Stomach smooth muscle (tissue), 2 donors: Measurements from ENCODE around the gene RALY.

Experiments used
- H3K27ac ChIP-seq: one replicate; pipeline ENCODE4 v1.7.0; 2013; ENCODE audit warnings: mild to moderate bottlenecking, low read length, inconsistent platforms
- H3K27me3 ChIP-seq, 2 donors: one replicate each; pipeline ENCODE4 v1.7.0; 2013; ENCODE audit warnings: low read length in 2 of 2; ENCODE audit not compliant: insufficient read depth in 2 of 2, control insufficient read depth in 1 of 2
- H3K36me3 ChIP-seq, 2 donors: one replicate each; pipeline ENCODE4 v1.7.0; 2013; ENCODE audit warnings: low read length in 2 of 2; ENCODE audit not compliant: control insufficient read depth in 2 of 2, insufficient read depth in 2 of 2
- H3K4me1 ChIP-seq: one replicate; pipeline ENCODE4 v1.7.0; 2013; ENCODE audit warnings: low read length; ENCODE audit not compliant: control insufficient read depth, insufficient read depth
- H3K4me3 ChIP-seq, 2 donors: one replicate each; pipeline ENCODE4 v1.7.0; 2013; ENCODE audit warnings: low read length in 2 of 2
- H3K9ac ChIP-seq, 2 donors: one replicate each; pipeline ENCODE4 v1.7.0; 2013; ENCODE audit warnings: low read length in 2 of 2, mild to moderate bottlenecking in 1 of 2
- H3K9me3 ChIP-seq, 2 donors: one replicate each; pipeline ENCODE4 v1.7.0; 2013; ENCODE audit warnings: low read length in 2 of 2; ENCODE audit not compliant: control insufficient read depth in 2 of 2
- donor health status: healthy.
- donor health status: Pancreatic carcinoma.

Gene RALY

DNA sequence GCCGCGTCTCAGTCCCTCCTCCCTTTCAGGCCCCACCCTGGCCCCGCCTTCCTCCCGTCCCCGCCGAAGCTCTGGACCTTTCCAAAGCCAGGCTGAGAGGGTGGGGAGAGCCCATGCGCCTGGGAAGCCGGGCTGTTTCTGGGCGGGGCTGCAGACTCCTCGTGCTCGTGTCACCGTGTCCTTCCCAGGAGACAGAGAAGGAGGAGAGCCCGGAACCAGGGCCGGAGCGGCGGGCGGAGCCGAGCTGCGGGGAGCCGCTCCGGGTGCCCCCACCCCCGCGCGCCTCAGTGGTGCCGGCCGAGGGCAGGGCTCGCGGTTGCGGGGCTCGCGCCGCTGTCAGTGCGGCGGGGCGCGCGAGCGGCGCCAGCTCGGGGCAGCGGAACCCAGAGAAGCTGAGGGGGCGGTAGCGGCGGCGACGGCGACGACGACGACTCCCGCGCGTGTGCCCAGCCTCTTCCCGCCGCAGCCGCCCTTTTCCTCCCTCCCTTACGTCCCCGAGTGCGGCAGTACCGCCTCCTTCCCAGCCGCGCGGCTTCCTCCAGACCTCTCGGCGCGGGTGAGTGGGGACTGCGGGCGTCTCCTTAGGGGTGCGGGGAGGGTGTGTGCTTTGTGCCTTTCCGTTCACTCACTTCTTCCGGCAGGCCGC, at the start of gene RALY:
Gene RALY (plus strand): TSS at position 336 of the 646 bp plus-strand sequence. CDS start 78,164 bp downstream, outside the sequence.
- Histone ChIP-seq H3K4me1 (peaks cover 49% of the 10 kb centered on the region), H3K9me3 (no peaks in the 10 kb centered on the region), H3K4me3 (peak within 1 kb of the TSS; percentile 91 to 92), H3K36me3 (no peaks in the 10 kb centered on the region), H3K27ac (peak within 1 kb of the TSS; percentile 91), H3K27me3 (no peaks in the 10 kb centered on the region), H3K9ac (peak within 1 kb of the TSS; percentile 78 to 91)

DNA sequence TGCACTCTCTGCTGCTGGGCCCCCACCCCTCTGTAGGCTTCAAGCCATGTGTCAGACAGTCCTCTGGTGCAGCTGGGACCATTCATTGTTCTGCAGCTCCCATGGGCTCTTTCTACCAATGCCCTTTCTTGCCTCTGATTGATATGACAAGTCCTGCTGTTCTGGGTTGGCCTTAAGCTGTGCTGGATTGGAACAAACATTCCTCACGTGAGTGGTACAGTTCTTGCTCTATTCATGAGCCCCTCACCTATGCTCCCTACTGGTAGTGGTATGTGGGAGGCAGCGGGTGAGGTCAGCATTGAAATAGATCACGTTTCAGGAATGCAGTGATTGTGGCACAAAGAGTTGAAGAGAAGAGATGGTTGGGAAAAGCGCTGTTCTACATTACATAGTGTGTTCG, 48.8 kb upstream of the RALY start:
- H3K9ac ChIP-seq = no peak overlapping the region

DNA sequence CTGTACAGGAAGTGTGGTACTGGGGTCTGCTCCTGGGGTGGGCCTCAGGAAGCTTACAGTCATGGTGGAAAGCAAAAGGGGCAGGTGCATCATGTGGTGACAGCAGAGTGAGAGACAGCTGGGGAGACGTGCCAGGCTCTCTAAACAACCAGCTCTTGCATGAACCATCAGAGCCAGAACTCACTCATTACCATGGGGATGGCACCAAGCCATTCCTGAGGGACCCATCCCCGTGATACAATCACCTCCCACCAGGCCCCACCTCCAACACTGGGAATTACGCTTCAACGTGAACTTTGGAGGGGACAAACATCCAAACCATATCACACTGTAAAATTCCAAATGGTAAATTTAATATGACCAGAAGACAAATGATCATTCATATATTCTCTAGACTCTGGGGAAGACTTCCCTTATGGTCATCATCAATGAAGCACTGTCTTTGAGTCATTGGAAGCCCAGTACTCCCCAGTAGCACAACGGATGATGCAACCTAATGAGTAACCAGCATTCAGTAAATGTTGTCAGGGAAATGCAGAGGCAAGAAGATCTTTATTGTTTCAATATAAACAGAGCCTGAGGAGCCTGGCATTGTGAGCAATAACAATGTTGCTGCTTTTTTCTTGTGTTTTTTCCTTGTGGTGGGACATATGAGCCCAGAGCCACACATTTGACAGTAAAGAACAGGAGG, 48.2 kb upstream of the RALY start:
- Histone ChIP-seq H3K9ac (no peak overlapping the region), H3K9me3 (peaks cover 17 to 19% of the 10 kb centered on the region in 2 donors), H3K36me3 (no peaks in the 10 kb centered on the region), H3K27ac (no peak overlapping the region), H3K4me3 (no peak overlapping the region), H3K4me1 (no peaks in the 10 kb centered on the region), H3K27me3 (no peaks in the 10 kb centered on the region)

More for the DNA sequence above, 48.8 kb upstream of the RALY start:
- Histone ChIP-seq H3K27me3 (no peaks in the 10 kb centered on the region), H3K9me3 (peaks cover 17 to 19% of the 10 kb centered on the region in 2 donors), H3K27ac (no peak overlapping the region), H3K4me3 (no peak overlapping the region), H3K36me3 (no peaks in the 10 kb centered on the region), H3K4me1 (no peaks in the 10 kb centered on the region)

DNA sequence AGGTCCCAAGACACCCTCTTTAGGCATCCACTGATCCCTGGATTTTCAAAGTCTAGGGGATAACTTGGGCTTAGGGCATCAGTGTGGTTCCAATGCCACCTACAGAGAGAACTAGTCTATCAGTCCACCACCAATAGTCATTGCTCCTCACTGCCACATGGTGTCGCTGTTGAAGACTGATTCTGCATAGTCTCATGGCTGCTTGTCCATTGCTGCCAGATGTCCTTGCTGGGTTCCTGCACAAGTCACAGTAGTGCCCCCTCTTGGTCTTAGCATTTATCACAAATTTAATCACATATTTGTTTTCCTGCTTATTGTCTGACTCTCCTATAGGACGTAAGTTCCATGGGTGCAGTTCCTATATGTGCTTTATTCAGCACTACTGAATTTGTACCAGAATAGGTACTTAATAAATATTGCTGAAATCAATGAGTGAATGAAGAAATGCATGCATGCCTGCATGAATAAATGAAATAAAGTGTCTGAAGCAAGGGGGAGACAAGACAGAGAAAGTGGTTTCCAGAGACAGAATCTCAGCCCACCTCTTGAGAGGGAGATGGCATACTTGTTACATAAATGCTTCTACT, 45.9 kb upstream of the RALY start:
- Histone ChIP-seq H3K36me3 (no peaks in the 10 kb centered on the region), H3K27ac (no peak overlapping the region), H3K4me3 (no peak overlapping the region), H3K9me3 (peaks cover 17 to 19% of the 10 kb centered on the region in 2 donors), H3K4me1 (no peaks in the 10 kb centered on the region), H3K27me3 (no peaks in the 10 kb centered on the region), H3K9ac (no peak overlapping the region)

DNA sequence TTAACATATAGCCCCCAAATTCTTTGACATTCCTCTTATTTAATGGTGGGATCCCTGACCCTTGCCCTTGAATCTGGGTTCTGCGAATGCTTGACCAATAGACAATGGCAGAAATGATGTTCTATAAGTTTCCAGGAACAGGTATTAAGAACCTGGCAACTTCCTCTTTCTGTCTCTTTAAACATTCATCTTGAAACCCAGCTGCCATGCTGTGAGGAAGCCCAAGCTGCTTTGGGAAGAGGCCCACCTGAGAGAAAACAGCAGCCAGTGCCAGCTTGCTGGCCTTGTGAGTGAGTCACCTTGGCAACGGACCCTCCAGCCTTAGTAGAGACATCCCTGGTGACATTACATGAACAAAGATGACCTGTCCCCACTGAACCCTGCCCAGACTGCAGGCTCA, 45.2 kb upstream of the RALY start:
- Histone ChIP-seq H3K9ac (no peak overlapping the region), H3K36me3 (no peaks in the 10 kb centered on the region), H3K27ac (no peak overlapping the region), H3K9me3 (peaks cover 17 to 19% of the 10 kb centered on the region in 2 donors), H3K27me3 (no peaks in the 10 kb centered on the region), H3K4me1 (no peaks in the 10 kb centered on the region), H3K4me3 (no peak overlapping the region)

DNA sequence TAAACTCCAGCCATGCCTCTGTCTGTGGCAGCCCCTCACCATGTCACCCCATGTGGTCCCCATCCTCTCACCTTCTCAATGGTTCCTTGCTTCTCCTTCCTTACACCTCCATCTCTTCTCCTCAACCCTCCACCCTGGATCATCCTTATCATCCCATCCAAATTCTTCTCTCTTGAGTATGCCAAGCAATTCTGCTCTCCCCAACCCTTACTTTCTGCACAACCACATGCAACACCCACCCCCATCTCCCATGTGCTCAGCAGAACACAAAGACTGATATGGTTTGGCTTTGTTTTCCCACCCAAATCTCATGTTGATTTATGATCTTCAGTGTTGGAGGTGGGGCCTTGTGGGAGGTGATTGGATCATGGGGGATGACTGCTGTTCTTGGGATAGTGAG, 42.5 kb upstream of the RALY start:
- Histone ChIP-seq H3K27me3 (no peaks in the 10 kb centered on the region), H3K4me3 (no peak overlapping the region), H3K36me3 (no peaks in the 10 kb centered on the region), H3K9ac (no peak overlapping the region), H3K9me3 (peaks cover 17 to 19% of the 10 kb centered on the region in 2 donors), H3K27ac (no peak overlapping the region), H3K4me1 (no peaks in the 10 kb centered on the region)

DNA sequence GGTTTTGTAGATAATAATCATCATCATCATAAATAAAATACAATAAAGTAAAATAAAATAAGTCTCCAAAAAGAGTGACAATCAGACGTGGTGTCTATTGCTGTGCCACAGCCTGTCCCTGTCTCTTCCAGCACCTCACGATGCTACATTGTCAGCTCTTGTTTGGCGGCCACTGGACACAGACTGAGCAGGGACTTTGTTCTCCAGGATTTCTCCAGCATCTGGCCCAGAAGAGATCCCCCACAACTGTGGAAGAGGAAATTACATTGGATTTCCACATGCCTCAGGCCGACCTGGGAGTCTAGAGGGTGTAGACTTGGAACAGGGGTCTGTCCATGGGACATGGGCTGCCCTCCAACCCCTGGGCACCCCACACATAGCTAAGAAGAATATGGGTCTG, 39.2 kb upstream of the RALY start:
- Histone ChIP-seq H3K9me3 (peaks cover 0 to 3% of the 10 kb centered on the region in 2 donors), H3K27ac (no peak overlapping the region), H3K9ac (no peak overlapping the region), H3K4me1 (no peaks in the 10 kb centered on the region), H3K27me3 (no peaks in the 10 kb centered on the region), H3K36me3 (no peaks in the 10 kb centered on the region), H3K4me3 (no peak overlapping the region)

DNA sequence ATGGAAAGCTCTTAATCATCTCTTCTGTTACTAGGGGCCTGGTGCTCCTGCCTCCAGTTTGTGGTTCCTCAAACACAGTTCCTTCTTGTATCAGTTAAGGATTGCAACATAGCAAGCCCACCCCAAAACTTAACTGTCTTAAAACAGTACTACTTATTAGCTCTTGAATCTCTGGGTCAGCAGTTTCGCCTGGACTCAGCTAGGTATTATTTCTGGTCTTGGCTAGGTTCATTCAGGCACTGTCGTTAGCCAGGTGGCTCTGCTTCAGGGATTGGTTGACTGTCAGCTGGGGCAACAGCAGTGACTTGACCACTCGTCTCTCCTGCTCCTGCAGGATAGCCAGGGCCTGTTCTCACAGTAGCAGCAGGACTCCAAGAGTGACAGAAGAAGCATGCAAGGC, 30.0 kb upstream of the RALY start:
- Histone ChIP-seq H3K4me1 (no peaks in the 10 kb centered on the region), H3K36me3 (no peaks in the 10 kb centered on the region), H3K9me3 (no peaks in the 10 kb centered on the region), H3K9ac (no peak overlapping the region), H3K27me3 (no peaks in the 10 kb centered on the region), H3K27ac (no peak overlapping the region), H3K4me3 (no peak overlapping the region)

DNA sequence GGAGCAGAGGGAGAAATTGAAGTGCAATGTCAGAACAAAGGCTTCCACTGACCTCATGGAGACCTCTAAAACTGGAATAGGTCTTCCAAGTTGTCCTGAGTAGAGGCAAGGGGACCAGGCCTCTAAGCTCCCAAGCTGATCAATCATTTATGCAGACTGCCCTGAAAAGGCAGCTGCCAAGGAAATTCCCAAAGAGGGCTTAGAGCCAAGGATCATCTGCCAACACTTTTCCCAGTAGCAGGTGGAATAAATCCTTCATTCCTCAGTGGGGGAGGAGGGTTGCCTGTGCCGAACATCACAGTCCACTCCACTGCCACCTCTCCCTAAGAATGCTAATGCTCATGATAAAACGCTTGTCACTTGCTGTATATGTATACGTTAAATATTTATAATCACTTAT, 29.3 kb upstream of the RALY start:
- H3K36me3 ChIP-seq = no peaks in the 10 kb centered on the region
- no peak overlapping the region for H3K4me3 ChIP-seq
- no peaks in the 10 kb centered on the region for H3K9me3 ChIP-seq
- no peaks in the 10 kb centered on the region for H3K27me3 ChIP-seq
- no peak overlapping the region for H3K9ac ChIP-seq
- H3K4me1 ChIP-seq = no peaks in the 10 kb centered on the region
- no peak overlapping the region for H3K27ac ChIP-seq

DNA sequence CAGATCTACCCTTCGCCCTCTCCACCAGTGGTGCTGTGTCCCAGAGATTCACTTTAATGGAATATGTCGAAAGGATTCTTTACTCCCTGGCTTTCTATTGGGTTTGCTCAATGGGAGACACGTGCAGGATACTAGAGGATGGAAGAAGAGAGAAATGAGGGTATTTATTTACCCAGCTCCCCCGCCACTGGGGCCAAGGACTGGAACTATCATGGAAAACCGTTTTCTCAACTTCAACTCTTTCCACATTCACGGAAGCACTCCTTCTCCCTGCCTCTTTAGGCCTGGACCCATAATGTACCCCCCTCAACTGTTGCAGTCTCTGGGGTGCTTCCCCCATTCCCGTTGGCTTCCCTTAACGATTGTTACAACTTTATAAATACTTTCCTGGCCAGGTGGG, 26.6 kb upstream of the RALY start:
- peaks cover 6% of the 10 kb centered on the region for H3K4me1 ChIP-seq
- no peaks in the 10 kb centered on the region for H3K9me3 ChIP-seq
- H3K27me3 ChIP-seq = no peaks in the 10 kb centered on the region
- H3K36me3 ChIP-seq = no peaks in the 10 kb centered on the region
- no peak overlapping the region for H3K27ac ChIP-seq
- no peak overlapping the region for H3K9ac ChIP-seq
- no peak overlapping the region for H3K4me3 ChIP-seq

DNA sequence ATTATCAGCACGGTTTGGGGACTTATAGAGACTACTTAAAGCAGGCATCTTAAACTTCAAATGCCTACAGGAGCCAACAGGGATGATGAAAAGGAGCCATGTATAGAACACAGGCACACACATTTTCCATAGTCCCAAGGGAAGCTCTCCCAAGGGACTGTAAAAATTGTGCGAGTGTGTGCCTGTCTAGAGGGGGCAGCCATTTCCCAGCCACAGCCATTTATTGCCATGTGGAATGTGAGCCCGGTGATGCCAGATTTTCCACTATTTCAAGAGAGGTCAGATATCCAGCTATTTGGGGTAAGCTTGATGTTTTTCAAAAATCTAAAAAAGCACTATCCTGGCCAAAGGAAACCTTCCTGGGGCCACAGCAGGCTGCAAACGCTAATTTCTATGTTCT, 24.1 kb upstream of the RALY start:
- Histone ChIP-seq H3K9ac (no peak overlapping the region), H3K27ac (no peak overlapping the region), H3K27me3 (no peaks in the 10 kb centered on the region), H3K9me3 (no peaks in the 10 kb centered on the region), H3K4me1 (peaks cover 6% of the 10 kb centered on the region), H3K36me3 (no peaks in the 10 kb centered on the region), H3K4me3 (no peak overlapping the region)
